GM18951 (cell line): ENCODE measurements around the gene SAMD7.

ENCODE experiments used
- POLR2A ChIP-seq: IDR thresholded peaks from 4 replicates; pipeline ENCODE4 v1.6.1; 2011; ENCODE audit warnings: mild to moderate bottlenecking; ENCODE audit not compliant: insufficient read length, insufficient read depth; ENCODE audit errors: extremely low read depth
- in situ Hi-C: fragments of 300-500 bp; cut with MboI; formaldehyde crosslinking; loops from one replicate; pipeline ENCODE4 v1.12.0; 2022; ENCODE audit warnings: low sequenced_read_pairs, mixed read lengths, inconsistent platforms; ENCODE audit not compliant: unreplicated experiment

Gene SAMD7

GRCh38 chr3:169880576-169881250 is 30.7 kb upstream of the SAMD7 start:
- TF ChIP-seq POLR2A, result no peak

GRCh38 chr3:169886671-169887070 is 24.7 kb upstream of the SAMD7 start:
- no peak for TF ChIP-seq POLR2A
- in situ Hi-C loops, result no loop called here

More at GRCh38 chr3:169880576-169881250, 30.7 kb upstream of the SAMD7 start:
- in situ Hi-C loops, result no loop called here

GRCh38 chr3:169891886-169892285 is 19.5 kb upstream of the SAMD7 start:
- TF ChIP-seq POLR2A, result no peak
- in situ Hi-C loops, result no loop called here

- no peak for TF ChIP-seq POLR2A
- in situ Hi-C loops, result no loop called here
Observed at GRCh38 chr3:169894110-169894509, 17.3 kb upstream of the SAMD7 start.

- TF ChIP-seq POLR2A, result no peak
- in situ Hi-C loops, result no loop called here
Observed at GRCh38 chr3:169895072-169895471, 16.3 kb upstream of the SAMD7 start.

GRCh38 chr3:169897284-169897683 is 14.1 kb upstream of the SAMD7 start:
- TF ChIP-seq POLR2A, result no peak
- in situ Hi-C loops, result no loop called here

GRCh38 chr3:169901453-169901852 is 9.9 kb upstream of the SAMD7 start:
- no peak for TF ChIP-seq POLR2A
- in situ Hi-C loops, result no loop called here

- no peak for TF ChIP-seq POLR2A
- in situ Hi-C loops, result no loop called here
Observed at GRCh38 chr3:169905404-169905803, 6.0 kb upstream of the SAMD7 start.

- in situ Hi-C loops, result no loop called here
- no peak for TF ChIP-seq POLR2A
Observed at GRCh38 chr3:169907476-169907875, 3.9 kb upstream of the SAMD7 start.

- TF ChIP-seq POLR2A, result no peak
- in situ Hi-C loops, result no loop called here
Observed at GRCh38 chr3:169907944-169908343, 3.4 kb upstream of the SAMD7 start.

- TF ChIP-seq POLR2A, result no peak
- in situ Hi-C loops, result no loop called here
Observed at GRCh38 chr3:169913323-169913722, 2.0 kb downstream of the SAMD7 start.

GRCh38 chr3:169914321-169914720 is 2.9 kb downstream of the SAMD7 start:
- no peak for TF ChIP-seq POLR2A
- in situ Hi-C loops, result no loop called here

- TF ChIP-seq POLR2A, result no peak
- in situ Hi-C loops, result no loop called here
Observed at GRCh38 chr3:169923189-169923588, 11.8 kb downstream of the SAMD7 start.

GRCh38 chr3:169923831-169924230 is 12.5 kb downstream of the SAMD7 start:
- TF ChIP-seq POLR2A, result no peak
- in situ Hi-C loops, result no loop called here
